Measurements from ENCODE around the gene ADO.

The ADO gene

DNA sequence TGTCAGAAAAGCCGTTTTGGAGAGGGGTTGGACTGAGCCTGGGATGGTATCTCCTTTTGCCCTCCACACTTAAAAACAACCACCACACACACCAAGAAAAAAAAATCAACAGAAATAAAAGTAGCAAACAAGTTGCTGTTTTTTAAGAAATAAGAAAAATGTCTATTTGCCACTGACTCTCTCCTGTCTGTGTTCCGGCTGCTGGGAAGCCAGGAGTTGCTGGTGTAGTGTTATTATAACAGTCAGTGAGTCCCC, 11.5 kb downstream of the ADO start:
- DNase-seq (ENCODE audit: low read depth in 1 of 2, low spot score in 1 of 2) = no peak
- in situ Hi-C loops (cut with HindIII; ENCODE audit: low pct_unique_long_range_greater_than_20kb, low sequenced_read_pairs) = no loop called here

DNA sequence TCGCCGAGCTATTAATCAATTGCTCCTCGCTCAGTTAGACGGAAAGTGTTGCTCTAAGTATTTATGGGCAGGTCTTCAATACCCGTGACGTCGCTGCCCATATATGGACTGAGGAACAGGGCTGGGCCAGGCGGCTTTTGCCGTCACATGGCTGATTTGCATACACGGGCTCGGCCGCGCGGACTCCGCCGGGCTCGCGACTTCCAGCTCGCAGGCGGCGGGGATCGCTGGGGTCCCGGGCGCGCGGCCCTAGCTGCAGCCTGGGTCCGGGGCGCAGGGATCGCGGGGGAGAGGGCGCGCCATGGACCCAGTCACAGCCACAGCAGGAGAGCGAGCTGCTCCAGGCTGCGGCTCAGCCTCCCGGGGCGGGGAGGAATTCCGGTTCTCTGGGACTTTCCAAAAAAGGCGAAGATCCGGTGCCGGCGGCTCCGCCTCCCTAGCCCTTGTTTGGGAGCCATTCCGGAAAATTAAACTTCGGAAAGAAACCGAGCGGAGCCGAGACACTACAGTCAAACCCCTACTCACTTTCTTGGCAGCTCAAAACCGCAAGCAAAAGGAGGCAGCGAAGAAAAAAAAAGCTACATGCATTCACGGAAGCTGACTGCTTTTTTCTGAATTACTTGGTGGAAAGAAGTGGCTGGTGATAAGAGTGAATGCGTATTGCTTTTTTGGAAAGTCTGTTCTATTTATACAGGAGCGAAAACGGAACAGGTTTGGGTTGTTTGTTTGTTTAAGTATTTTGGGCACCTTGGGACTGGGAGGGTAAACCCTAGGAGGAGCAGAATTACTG, 12.0 kb downstream of the ADO start, which contains the start of gene EGR2:
TSS of gene EGR2 (minus strand) at position 36 of the 790 bp plus-strand sequence. CDS start 337 bp downstream, outside the sequence.
- in situ Hi-C loops (cut with HindIII; ENCODE audit: low pct_unique_long_range_greater_than_20kb, low sequenced_read_pairs) = no loop called here
- DNase-seq (ENCODE audit: low read depth in 1 of 2, low spot score in 1 of 2) = peak; percentile 96 to 100
- TF ChIP-seq JUND (IDR thresholded peaks at IDR 0.05; ENCODE audit: low read depth) = no peak

More for the DNA sequence above, 11.5 kb downstream of the ADO start:
- TF ChIP-seq JUND (IDR thresholded peaks at IDR 0.05; ENCODE audit: low read depth) = no peak

- in situ Hi-C loops (cut with HindIII; ENCODE audit: low pct_unique_long_range_greater_than_20kb, low sequenced_read_pairs) = no loop called here
- TF ChIP-seq JUND (IDR thresholded peaks at IDR 0.05; ENCODE audit: low read depth) = no peak
Measured at GRCh38 chr10:62817121-62817765, 12.7 kb downstream of the ADO start.

DNA sequence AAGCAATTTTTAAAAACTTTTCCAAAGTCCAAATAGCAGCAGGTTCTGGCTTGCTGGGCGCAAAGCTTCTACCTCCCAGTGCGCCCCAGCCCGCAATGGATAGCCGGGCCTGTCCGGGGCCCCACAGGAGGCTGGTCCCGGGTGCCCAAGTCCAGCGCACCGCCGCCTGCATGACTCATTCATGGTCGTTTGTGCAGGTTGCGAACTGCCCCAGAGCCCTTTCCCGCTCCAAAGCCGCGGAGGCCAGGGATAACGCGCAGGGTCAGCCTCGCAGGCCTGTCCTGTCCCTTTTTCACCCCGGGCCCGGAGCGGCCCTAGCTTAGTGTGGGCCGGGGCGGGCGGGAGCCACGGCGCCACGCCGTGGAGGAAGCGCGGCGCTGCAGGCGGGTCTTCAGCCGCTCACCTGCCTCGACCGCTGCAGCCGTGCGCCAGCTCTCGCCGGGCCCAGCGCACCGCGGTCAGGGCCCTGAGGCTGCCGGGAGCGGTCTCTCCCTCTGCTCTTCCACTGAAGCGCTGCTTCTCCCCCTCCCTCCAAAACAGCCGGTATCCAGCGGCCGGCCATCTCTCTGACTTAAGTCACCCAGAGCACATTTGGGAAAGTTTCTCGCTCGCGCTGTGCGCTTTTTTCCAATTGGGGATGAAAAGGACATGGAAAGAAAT, 13.4 kb downstream of the ADO start:
- no peak for TF ChIP-seq JUND (IDR thresholded peaks at IDR 0.05; ENCODE audit: low read depth)
- in situ Hi-C loops (cut with HindIII; ENCODE audit: low pct_unique_long_range_greater_than_20kb, low sequenced_read_pairs) = no loop called here
- peak; percentile 85 to 96 for DNase-seq (ENCODE audit: low read depth in 1 of 2, low spot score in 1 of 2)

More at GRCh38 chr10:62817121-62817765, 12.7 kb downstream of the ADO start:
- peak; percentile 27 to 64 for DNase-seq (ENCODE audit: low read depth in 1 of 2, low spot score in 1 of 2)

- no peak for DNase-seq (ENCODE audit: low read depth in 1 of 2, low spot score in 1 of 2)
- in situ Hi-C loops (cut with HindIII; ENCODE audit: low pct_unique_long_range_greater_than_20kb, low sequenced_read_pairs) = no loop called here
- TF ChIP-seq JUND (IDR thresholded peaks at IDR 0.05; ENCODE audit: low read depth) = no peak
Measured at GRCh38 chr10:62818426-62819011, 14.0 kb downstream of the ADO start.

DNA sequence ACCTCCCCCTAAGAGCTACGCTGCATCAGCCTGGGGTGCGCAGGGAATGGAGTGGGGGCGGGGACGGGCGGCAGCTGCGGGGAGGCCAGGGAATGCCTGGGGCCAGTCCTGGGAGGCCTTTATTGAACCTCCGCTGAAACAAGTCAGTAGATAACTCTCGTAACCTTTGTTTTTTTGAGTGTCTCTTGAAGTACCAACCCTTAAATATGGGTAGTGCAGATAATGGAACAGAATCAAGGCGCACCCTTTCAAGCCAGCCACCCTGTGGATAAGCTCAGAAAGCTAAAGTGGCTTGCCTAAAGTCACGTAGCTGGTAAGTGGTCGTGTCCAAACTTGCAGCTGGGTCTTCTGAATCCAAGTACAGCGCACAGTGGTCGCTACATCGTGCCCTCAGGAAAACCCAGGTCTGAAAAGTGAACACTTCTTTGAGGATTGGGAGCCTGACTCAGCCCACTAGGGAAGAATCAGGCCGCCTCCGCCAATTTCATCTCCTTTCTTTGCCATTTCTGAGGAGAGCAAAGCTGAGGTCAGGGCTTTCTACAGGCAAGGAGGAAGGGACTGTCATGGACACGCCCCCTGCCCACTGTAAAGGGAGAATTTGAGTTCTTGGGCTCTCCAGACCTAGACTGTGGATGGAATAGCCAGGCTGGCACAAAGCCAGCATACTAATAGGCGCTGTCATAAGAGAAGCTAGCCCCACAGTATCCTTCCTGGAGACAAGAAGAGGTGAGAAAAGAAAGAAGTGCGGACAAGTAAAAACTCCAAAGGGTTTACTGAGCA, 14.8 kb downstream of the ADO start:
- no peak for TF ChIP-seq JUND (IDR thresholded peaks at IDR 0.05; ENCODE audit: low read depth)
- in situ Hi-C loops (cut with HindIII; ENCODE audit: low pct_unique_long_range_greater_than_20kb, low sequenced_read_pairs) = no loop called here
- no peak for DNase-seq (ENCODE audit: low read depth in 1 of 2, low spot score in 1 of 2)

GRCh38 chr10:62820586-62820985, 16.1 kb downstream of the ADO start:
- TF ChIP-seq JUND (IDR thresholded peaks at IDR 0.05; ENCODE audit: low read depth) = no peak
- in situ Hi-C loops (cut with HindIII; ENCODE audit: low pct_unique_long_range_greater_than_20kb, low sequenced_read_pairs) = no loop called here
- DNase-seq (ENCODE audit: low read depth in 1 of 2, low spot score in 1 of 2) = no peak

- DNase-seq (ENCODE audit: low read depth in 1 of 2, low spot score in 1 of 2) = no peak
- in situ Hi-C loops (cut with HindIII; ENCODE audit: low pct_unique_long_range_greater_than_20kb, low sequenced_read_pairs) = no loop called here
- TF ChIP-seq JUND (IDR thresholded peaks at IDR 0.05; ENCODE audit: low read depth) = no peak
Measured at GRCh38 chr10:62826273-62826672, 21.8 kb downstream of the ADO start.

- no peak for TF ChIP-seq JUND (IDR thresholded peaks at IDR 0.05; ENCODE audit: low read depth)
- no peak for DNase-seq (ENCODE audit: low read depth in 1 of 2, low spot score in 1 of 2)
- in situ Hi-C loops (cut with HindIII; ENCODE audit: low pct_unique_long_range_greater_than_20kb, low sequenced_read_pairs) = no loop called here
Measured at GRCh38 chr10:62829622-62830021, 25.1 kb downstream of the ADO start.

DNA sequence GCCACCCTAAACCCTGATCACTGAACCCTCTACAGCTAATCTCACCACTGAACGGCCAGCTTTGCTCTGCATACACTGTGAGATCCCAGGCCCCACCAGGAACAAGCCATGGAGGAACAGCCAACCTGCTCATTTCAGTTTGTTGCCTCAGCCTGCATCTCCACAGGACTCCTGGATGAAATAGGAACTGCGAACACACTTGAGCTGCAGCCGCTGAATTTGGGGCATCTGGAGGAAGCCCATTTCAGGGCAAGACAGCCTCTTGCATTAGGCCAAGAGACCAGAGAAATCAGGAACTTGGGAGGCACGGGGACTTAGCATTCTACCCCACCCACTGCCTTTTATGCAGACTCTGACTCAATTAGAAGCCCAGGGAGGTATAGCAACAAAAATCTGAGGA, 26.2 kb downstream of the ADO start:
- TF ChIP-seq JUND (IDR thresholded peaks at IDR 0.05; ENCODE audit: low read depth) = no peak
- in situ Hi-C loops (cut with HindIII; ENCODE audit: low pct_unique_long_range_greater_than_20kb, low sequenced_read_pairs) = no loop called here
- DNase-seq (ENCODE audit: low read depth in 1 of 2, low spot score in 1 of 2) = no peak

GRCh38 chr10:62831346-62831745, 26.8 kb downstream of the ADO start:
- in situ Hi-C loops (cut with HindIII; ENCODE audit: low pct_unique_long_range_greater_than_20kb, low sequenced_read_pairs) = no loop called here
- no peak for TF ChIP-seq JUND (IDR thresholded peaks at IDR 0.05; ENCODE audit: low read depth)
- no peak for DNase-seq (ENCODE audit: low read depth in 1 of 2, low spot score in 1 of 2)

GRCh38 chr10:62839590-62839989, 35.1 kb downstream of the ADO start:
- in situ Hi-C loops (cut with HindIII; ENCODE audit: low pct_unique_long_range_greater_than_20kb, low sequenced_read_pairs) = no loop called here
- TF ChIP-seq JUND (IDR thresholded peaks at IDR 0.05; ENCODE audit: low read depth) = no peak
- DNase-seq (ENCODE audit: low read depth in 1 of 2, low spot score in 1 of 2) = no peak

All from T47D (cell line).